Mesendoderm (in vitro differentiated cells): ENCODE results near the gene PTK7.

Experiments used
- DNase-seq: peaks from one replicate; pipeline ENCODE4 v3.0.0; 2013
- H2AK5ac ChIP-seq: 2 replicates; pipeline ENCODE4 v1.6.1; 2013; ENCODE audit warnings: low read length, inconsistent platforms
- H2BK120ac ChIP-seq: 2 replicates; pipeline ENCODE4 v1.6.1; 2013; ENCODE audit warnings: low read depth, mild to moderate bottlenecking, low read length, moderate library complexity, mixed read lengths
- H2BK15ac ChIP-seq: replicated peaks from 2 replicates; pipeline ENCODE4 v1.6.1; 2013; ENCODE audit warnings: low read depth, mild to moderate bottlenecking, moderate library complexity
- H2BK5ac ChIP-seq: 2 replicates; pipeline ENCODE4 v1.6.1; 2013; ENCODE audit warnings: low read length, inconsistent platforms
- H3K18ac ChIP-seq: 2 replicates; pipeline ENCODE4 v1.6.1; 2013; ENCODE audit warnings: mild to moderate bottlenecking, low read length, mixed read lengths
- H3K23ac ChIP-seq: one replicate; pipeline ENCODE4 v1.6.1; 2013; ENCODE audit warnings: low read length
- H3K27ac ChIP-seq: 2 replicates; pipeline ENCODE4 v1.5.1; 2013; ENCODE audit warnings: low read depth, mild to moderate bottlenecking, inconsistent platforms, low read length, moderate library complexity
- H3K27me3 ChIP-seq: 2 replicates; pipeline ENCODE4 v1.6.1; 2013; ENCODE audit warnings: low read length, control low read depth, mild to moderate bottlenecking, inconsistent platforms; ENCODE audit not compliant: insufficient read depth, poor library complexity
- H3K36me3 ChIP-seq: 2 replicates; pipeline ENCODE4 v1.6.1; 2013; ENCODE audit warnings: low read length, inconsistent platforms; ENCODE audit not compliant: control insufficient read depth, insufficient read depth
- H3K4ac ChIP-seq: one replicate; pipeline ENCODE4 v1.6.1; 2013; ENCODE audit warnings: low read depth, mild to moderate bottlenecking, low read length, moderate library complexity
- H3K4me1 ChIP-seq: 2 replicates; pipeline ENCODE4 v1.6.1; 2013; ENCODE audit warnings: low read depth, low read length, inconsistent platforms; ENCODE audit not compliant: control insufficient read depth
- H3K4me2 ChIP-seq: 2 replicates; pipeline ENCODE4 v1.6.1; 2013; ENCODE audit warnings: low read length
- H3K4me3 ChIP-seq: 2 replicates; pipeline ENCODE4 v1.5.1; 2013; ENCODE audit warnings: mild to moderate bottlenecking, low read length
- H3K56ac ChIP-seq: one replicate; pipeline ENCODE4 v1.6.1; 2013; ENCODE audit warnings: low read length
- H3K79me1 ChIP-seq: 2 replicates; pipeline ENCODE4 v1.6.1; 2013; ENCODE audit warnings: low read length, inconsistent platforms
- H3K79me2 ChIP-seq: 2 replicates; pipeline ENCODE4 v1.6.1; 2013; ENCODE audit warnings: mild to moderate bottlenecking, low read length; ENCODE audit not compliant: control insufficient read depth, insufficient read depth
- H3K9ac ChIP-seq: 2 replicates; pipeline ENCODE4 v1.6.1; 2013; ENCODE audit warnings: low read length, inconsistent platforms
- H4K5ac ChIP-seq: one replicate; pipeline ENCODE4 v1.6.1; 2013; ENCODE audit warnings: low read length
- H4K8ac ChIP-seq: one replicate; pipeline ENCODE4 v1.6.1; 2013; ENCODE audit warnings: low read depth, mild to moderate bottlenecking, control low read depth, low read length, moderate library complexity
- WGBS: extraction: QIAGEN DNeasy Blood & Tissue Kit; methylation state at CpG from one replicate; pipeline ENCODE4 v1.1.7; 2013; ENCODE audit warnings: low lambda C conversion rate, missing lambda C conversion rate; ENCODE audit not compliant: insufficient coverage; ENCODE audit errors: extremely low coverage; 5-methylcytosine and 5-hydroxymethylcytosine counted together

Gene PTK7

DNA sequence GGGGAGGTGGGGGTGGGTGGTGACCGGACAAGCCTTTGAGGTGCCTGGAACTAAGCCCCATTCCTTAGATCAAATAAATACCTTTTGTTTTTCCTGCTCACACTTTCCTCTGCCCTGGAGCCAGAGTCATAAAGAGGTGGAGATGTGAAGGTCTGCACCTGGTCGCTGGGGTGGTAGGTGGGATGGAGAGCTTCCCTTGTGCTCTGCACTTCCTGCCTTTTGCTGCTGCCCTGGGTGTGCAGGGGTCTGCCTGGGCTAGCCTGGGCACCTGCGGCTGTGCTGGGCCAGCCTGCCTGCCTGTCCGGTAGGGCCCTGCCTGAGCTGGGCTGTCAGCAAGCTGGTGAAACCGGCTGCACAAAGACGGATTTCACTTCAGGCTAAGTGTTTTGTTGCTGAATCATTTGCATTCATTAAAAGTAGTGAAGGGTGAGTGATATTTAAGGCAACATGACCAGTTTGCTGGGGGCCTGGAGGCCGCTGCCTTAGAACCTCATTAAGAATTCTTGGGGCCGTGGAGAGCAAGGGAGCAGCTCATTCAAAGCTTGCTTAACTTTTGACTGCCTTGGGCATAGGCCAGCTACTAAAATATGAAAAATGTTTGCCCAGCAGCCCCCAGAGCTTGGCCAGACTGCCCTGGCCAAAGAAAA, 20.5 kb downstream of the PTK7 start:
- Histone ChIP-seq H3K27ac (peak overlapping the region; percentile 34), H3K79me1 (peaks cover 11% of the 10 kb centered on the region), H3K4ac (peak overlapping the region; percentile 38), H2BK15ac (no peak overlapping the region), H2BK120ac (peak overlapping the region; percentile 56), H3K27me3 (no peaks in the 10 kb centered on the region), H3K23ac (no peak overlapping the region), H3K56ac (peak overlapping the region; percentile 29), H3K18ac (peak overlapping the region; percentile 56), H3K9ac (no peak overlapping the region), H3K79me2 (peaks cover 55% of the 10 kb centered on the region), H3K4me3 (no peak overlapping the region), H3K4me1 (peaks cover 28% of the 10 kb centered on the region), H4K5ac (no peak overlapping the region), H4K8ac (no peak overlapping the region), H2AK5ac (no peak overlapping the region), H3K4me2 (no peak overlapping the region), H2BK5ac (no peak overlapping the region), H3K36me3 (no peaks in the 10 kb centered on the region)
- peak; percentile 79 for DNase-seq
- WGBS: no CpG with 5 or more reads among the region's 8 CpGs

DNA sequence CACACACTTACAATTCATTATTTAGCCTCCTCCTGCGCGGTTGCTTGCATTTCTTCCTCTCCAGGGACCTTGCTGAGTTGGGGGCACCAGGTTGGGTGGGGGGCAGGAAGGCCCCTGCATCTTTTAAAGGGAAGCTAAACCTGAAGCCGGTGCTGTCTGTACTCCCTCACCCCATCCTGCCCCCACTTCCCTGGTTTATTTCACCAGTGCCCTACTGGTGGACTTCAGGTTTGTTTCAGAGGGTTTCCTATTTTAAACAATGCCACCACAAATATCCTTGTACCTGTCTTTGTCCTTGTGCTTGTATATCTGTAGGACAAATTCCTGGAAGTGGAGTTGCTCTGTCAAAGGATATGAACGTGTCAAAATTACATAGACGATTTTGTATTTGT, 21.0 kb downstream of the PTK7 start:
- Histone ChIP-seq H3K56ac (peak overlapping the region; percentile 1), H3K4ac (peak overlapping the region; percentile 38), H3K79me1 (peaks cover 11% of the 10 kb centered on the region), H4K8ac (no peak overlapping the region), H3K23ac (no peak overlapping the region), H3K4me1 (peaks cover 28% of the 10 kb centered on the region), H2BK5ac (no peak overlapping the region), H3K18ac (peak overlapping the region; percentile 56), H3K4me3 (no peak overlapping the region), H2BK15ac (no peak overlapping the region), H2BK120ac (peak overlapping the region; percentile 56), H3K27ac (peak overlapping the region; percentile 34), H2AK5ac (no peak overlapping the region), H3K79me2 (peaks cover 53% of the 10 kb centered on the region), H3K9ac (peak overlapping the region; percentile 8), H3K36me3 (no peaks in the 10 kb centered on the region), H3K27me3 (no peaks in the 10 kb centered on the region), H4K5ac (no peak overlapping the region), H3K4me2 (no peak overlapping the region)
- peak; percentile 19 for DNase-seq
- WGBS: no CpG with 5 or more reads among the region's 5 CpGs

DNA sequence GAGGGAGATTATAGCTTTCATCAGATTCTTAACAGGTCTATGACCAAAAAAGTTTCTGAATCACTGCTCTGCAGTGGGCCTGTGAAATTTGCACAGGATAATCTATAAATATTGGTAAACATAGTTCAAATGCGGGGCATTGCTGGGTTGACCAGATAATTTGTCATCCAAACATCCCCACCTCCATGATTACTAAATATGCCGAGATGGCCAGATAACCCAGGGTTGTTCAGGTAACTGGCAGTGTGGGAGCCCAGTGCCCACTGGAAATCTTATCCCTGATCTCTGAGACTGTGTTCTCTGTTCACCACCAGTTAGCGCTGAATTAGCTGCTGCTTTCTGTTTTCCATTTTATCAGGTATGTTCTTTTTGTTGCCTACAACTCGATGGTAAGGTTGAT, 21.4 kb downstream of the PTK7 start:
- WGBS: no CpG with 5 or more reads among the region's 4 CpGs
- no peak overlapping the region for H3K56ac ChIP-seq
- H2AK5ac ChIP-seq: no peak overlapping the region
- H3K9ac ChIP-seq: no peak overlapping the region
- H3K79me1 ChIP-seq: peaks cover 11% of the 10 kb centered on the region
- H3K4ac ChIP-seq: no peak overlapping the region
- no peak overlapping the region for H2BK5ac ChIP-seq
- H3K18ac ChIP-seq: no peak overlapping the region
- no peak overlapping the region for H3K4me2 ChIP-seq
- H3K23ac ChIP-seq: peak overlapping the region; percentile 91
- no peak overlapping the region for H2BK15ac ChIP-seq
- H3K36me3 ChIP-seq: no peaks in the 10 kb centered on the region
- H3K27ac ChIP-seq: no peak overlapping the region
- H3K79me2 ChIP-seq: peaks cover 49% of the 10 kb centered on the region
- H2BK120ac ChIP-seq: no peak overlapping the region
- H3K4me1 ChIP-seq: peaks cover 28% of the 10 kb centered on the region
- no peak for DNase-seq
- no peak overlapping the region for H3K4me3 ChIP-seq
- H4K8ac ChIP-seq: no peak overlapping the region
- no peaks in the 10 kb centered on the region for H3K27me3 ChIP-seq
- H4K5ac ChIP-seq: no peak overlapping the region

DNA sequence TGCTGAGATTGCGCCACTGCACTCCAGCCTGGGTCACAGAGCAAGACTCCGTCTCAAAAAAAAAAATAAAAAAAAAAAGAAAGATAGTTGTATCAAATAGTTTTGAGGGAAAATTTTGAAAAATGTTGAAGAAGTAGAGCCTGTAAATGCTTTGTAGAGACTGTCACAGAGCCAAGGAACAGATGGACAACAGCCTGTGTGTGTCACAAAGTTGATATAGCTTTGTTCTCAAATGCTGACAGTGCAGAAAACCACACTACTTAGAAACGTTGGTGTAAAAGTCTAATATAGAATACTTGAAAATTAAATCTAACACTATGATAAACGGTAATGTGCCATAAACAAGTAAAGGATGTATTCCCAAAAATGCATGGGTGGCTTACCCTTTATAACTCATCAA, 25.4 kb downstream of the PTK7 start:
- H2BK15ac ChIP-seq: no peak overlapping the region
- H4K5ac ChIP-seq: no peak overlapping the region
- peaks cover 19% of the 10 kb centered on the region for H3K4me1 ChIP-seq
- WGBS: no CpG with 5 or more reads among the region's 4 CpGs
- no peak overlapping the region for H3K27ac ChIP-seq
- peaks cover 48% of the 10 kb centered on the region for H3K79me2 ChIP-seq
- no peak overlapping the region for H4K8ac ChIP-seq
- no peak overlapping the region for H2BK120ac ChIP-seq
- no peak overlapping the region for H3K56ac ChIP-seq
- DNase-seq: no peak
- no peak overlapping the region for H2AK5ac ChIP-seq
- no peaks in the 10 kb centered on the region for H3K36me3 ChIP-seq
- H3K79me1 ChIP-seq: peaks cover 12% of the 10 kb centered on the region
- H3K18ac ChIP-seq: no peak overlapping the region
- no peak overlapping the region for H3K4me2 ChIP-seq
- H2BK5ac ChIP-seq: no peak overlapping the region
- no peak overlapping the region for H3K4me3 ChIP-seq
- H3K23ac ChIP-seq: no peak overlapping the region
- no peaks in the 10 kb centered on the region for H3K27me3 ChIP-seq
- H3K9ac ChIP-seq: no peak overlapping the region
- H3K4ac ChIP-seq: no peak overlapping the region

DNA sequence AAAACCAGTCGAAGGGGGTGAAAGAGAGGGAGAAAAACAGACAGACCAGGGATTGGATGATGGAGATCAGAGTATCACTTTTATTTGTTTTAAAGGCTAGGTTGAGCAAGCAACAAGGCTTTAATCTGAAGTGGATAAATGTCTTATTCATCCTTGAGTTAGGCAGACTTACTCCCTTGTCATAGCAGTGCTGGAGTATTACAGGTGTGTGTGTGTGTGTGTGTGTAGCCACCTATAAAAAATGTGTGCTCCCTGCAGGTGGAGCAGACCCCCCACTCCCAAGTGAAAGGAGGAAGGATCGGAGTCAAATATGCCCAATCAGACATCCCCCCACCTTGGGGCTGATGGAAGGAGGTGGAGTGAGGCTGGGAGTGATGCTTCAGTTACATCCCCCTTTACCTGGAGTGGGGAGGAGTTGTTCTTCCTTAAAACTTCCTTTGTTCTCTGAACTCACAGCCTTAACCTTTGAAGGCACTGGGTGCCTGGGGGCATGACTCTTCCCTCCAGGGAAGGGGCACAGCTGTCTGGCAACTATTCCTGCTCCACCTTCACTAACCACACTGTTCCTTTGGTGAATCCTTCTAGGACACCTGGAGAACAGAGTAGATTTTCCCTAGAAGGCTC, 27.3 kb downstream of the PTK7 start:
- peak overlapping the region; percentile 25 for H3K56ac ChIP-seq
- no CpG with 5 or more reads among the region's 2 CpGs for WGBS
- no peak overlapping the region for H3K4me3 ChIP-seq
- H2BK15ac ChIP-seq: no peak overlapping the region
- H3K27me3 ChIP-seq: no peaks in the 10 kb centered on the region
- H3K27ac ChIP-seq: no peak overlapping the region
- H2BK5ac ChIP-seq: no peak overlapping the region
- H3K4me2 ChIP-seq: no peak overlapping the region
- DNase-seq: peak; percentile 89
- H3K4ac ChIP-seq: no peak overlapping the region
- H3K4me1 ChIP-seq: peaks cover 6% of the 10 kb centered on the region
- peaks cover 10% of the 10 kb centered on the region for H3K79me1 ChIP-seq
- H3K79me2 ChIP-seq: peaks cover 39% of the 10 kb centered on the region
- no peak overlapping the region for H3K23ac ChIP-seq
- H2AK5ac ChIP-seq: no peak overlapping the region
- H3K18ac ChIP-seq: no peak overlapping the region
- H3K36me3 ChIP-seq: no peaks in the 10 kb centered on the region
- H2BK120ac ChIP-seq: no peak overlapping the region
- no peak overlapping the region for H4K5ac ChIP-seq
- peak overlapping the region; percentile 22 for H3K9ac ChIP-seq
- H4K8ac ChIP-seq: no peak overlapping the region
